ENCODE measurements around the gene METTL8.
"Not testable (repeated sequence)": the region's sequence is repeated elsewhere in the genome, so short reads cannot be mapped to it uniquely, and the experiment has no call there.

Gene METTL8

DNA sequence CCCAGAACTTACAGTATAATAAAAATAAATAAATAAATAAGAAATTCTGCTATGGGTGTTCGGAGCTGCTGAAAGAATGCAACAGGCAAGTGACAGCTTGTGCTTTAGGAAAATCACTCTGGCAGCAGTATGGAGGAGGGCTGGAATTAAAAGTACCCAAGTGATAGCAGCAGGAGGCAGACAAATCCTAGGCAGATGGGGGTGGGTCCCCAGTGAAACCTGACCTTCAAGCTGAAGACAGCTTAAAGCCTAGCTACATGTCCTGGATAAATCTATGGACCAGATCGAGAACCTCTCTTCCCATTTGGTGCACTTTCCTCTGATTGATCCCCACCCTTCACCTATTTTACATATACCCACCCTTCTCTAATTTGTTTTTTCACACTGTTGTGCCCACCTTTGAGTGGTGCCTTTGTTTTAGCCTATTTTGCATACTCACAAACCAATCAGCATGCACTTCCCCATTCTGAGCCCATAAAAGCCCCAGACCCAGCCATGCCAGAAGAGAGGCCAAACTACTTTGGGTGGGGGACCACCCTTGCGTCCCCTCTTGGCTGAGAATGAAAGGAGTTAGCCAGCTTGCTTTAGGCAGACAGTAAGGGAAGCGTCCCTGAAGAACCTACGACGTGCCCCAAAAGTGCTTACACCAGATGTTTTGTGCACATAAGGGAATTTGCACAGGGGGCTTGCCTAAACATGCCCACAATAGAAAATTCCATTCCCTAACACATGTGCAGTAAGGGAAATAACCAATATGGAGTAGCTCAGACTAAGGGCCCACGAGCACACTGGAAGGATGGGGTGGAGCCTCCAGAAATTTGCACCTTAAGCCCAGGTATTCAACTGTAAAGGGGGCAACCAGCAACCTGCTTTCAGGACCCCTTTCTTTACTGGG, 3.0 kb downstream of the METTL8 start:
- no peak overlapping the region for H3K4me3 ChIP-seq (ENCODE audit: low read length)
- DNase-seq (ENCODE audit: low read depth), result no peak
- TF ChIP-seq, protein P1, sequence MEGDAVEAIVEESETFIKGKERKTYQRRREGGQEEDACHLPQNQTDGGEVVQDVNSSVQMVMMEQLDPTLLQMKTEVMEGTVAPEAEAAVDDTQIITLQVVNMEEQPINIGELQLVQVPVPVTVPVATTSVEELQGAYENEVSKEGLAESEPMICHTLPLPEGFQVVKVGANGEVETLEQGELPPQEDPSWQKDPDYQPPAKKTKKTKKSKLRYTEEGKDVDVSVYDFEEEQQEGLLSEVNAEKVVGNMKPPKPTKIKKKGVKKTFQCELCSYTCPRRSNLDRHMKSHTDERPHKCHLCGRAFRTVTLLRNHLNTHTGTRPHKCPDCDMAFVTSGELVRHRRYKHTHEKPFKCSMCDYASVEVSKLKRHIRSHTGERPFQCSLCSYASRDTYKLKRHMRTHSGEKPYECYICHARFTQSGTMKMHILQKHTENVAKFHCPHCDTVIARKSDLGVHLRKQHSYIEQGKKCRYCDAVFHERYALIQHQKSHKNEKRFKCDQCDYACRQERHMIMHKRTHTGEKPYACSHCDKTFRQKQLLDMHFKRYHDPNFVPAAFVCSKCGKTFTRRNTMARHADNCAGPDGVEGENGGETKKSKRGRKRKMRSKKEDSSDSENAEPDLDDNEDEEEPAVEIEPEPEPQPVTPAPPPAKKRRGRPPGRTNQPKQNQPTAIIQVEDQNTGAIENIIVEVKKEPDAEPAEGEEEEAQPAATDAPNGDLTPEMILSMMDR (conservative IDR thresholded peaks at IDR 0.05; ENCODE audit: low read length), result no peak

DNA sequence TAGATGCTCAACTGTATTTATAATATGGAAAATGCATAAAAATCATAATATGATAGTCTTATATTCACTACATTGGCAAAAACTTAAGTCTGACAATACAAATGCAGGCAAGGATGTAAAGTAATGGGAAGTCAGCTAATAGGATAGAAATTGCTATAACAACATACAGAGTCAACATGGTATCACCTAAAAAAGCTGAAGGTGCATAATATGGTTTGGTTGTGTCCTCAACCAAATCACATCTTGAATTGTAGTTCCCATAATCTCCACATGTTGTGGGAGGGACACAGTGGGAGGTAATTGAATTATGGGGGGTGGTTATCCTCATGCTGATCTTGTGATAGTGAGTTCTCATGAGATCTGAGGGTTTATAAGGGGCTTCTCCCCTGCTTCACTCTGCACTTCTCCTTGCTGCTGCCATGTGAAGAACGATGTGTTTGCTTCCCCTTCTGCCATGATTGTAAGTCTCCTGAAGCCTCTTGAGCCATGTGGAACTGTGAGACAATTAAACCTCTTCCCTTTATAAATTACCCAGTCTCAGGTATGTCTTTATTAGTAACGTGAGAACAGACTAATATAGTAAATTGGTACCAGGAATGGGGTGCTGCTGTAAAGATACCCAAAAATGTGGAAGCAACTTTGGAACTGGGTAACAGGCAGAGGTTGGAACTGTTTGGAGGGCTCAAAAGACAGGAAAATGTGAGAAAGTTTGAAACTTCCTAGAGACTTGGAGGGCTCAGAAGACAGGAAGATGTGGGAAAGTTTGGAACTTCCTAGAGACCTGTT, 10.9 kb downstream of the METTL8 start:
- not testable (repeated sequence) for DNase-seq (ENCODE audit: low read depth); H3K4me3 ChIP-seq (ENCODE audit: low read length)

DNA sequence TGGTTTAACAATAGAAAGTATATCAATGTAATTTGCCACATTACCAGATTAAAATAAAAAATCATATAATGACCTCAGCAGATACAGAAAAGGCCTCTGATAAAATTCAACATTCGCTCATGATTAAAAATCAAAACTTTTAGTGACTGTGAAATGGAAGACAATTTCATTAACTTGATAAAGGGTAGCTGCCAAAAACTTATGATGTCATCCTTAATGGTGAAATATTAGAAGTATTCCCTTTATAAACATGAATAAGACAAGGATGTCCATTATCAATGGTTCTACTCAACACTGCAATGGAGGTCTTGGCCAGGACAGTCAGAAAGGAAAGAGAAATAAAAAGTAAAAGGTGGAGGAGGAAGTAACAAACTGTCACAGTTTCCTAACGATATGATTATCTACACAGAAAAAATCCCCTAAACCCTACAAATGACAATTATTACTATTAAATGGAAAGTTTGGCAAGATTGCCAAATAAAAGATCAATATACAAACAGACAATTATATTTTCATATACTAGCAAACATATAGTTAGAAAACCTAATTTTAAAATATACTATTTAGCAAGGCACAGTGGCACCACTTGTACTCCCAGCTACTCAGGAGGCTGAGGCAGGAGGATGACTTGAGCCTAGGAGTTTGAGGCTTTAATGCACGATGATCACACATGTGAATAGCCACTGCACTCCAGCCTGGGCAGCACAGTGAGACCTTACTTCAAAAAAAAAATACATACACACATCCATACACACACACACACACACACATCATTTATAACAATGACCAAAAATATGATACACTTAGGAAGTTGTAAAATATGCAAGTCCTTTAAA, 12.8 kb downstream of the METTL8 start:
- TF ChIP-seq, protein P1 (conservative IDR thresholded peaks at IDR 0.05; ENCODE audit: low read length), result no peak
- DNase-seq (ENCODE audit: low read depth), result no peak
- H3K4me3 ChIP-seq (ENCODE audit: low read length), result no peak overlapping the region

DNA sequence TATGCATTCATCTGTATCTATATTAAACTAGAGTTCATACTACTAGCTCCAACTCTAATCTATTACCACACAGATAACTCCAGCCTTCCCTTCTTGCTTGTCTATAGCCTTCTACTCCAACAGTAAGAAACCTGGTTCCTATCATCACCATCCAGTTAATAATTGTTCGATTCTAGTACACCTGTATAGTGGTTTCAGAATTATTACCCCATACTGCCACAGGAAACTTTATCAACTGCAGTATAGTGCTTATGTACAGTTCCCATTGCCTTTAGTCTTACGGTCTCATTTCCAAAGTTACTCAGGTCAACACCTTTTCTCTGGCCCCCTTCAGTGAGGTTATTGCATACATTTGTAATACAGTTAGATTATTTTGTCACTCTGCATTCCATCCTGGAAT, 14.5 kb downstream of the METTL8 start:
- H3K4me3 ChIP-seq (ENCODE audit: low read length), result no peak overlapping the region
- TF ChIP-seq, protein P1 (conservative IDR thresholded peaks at IDR 0.05; ENCODE audit: low read length), result no peak
- DNase-seq (ENCODE audit: low read depth), result no peak

DNA sequence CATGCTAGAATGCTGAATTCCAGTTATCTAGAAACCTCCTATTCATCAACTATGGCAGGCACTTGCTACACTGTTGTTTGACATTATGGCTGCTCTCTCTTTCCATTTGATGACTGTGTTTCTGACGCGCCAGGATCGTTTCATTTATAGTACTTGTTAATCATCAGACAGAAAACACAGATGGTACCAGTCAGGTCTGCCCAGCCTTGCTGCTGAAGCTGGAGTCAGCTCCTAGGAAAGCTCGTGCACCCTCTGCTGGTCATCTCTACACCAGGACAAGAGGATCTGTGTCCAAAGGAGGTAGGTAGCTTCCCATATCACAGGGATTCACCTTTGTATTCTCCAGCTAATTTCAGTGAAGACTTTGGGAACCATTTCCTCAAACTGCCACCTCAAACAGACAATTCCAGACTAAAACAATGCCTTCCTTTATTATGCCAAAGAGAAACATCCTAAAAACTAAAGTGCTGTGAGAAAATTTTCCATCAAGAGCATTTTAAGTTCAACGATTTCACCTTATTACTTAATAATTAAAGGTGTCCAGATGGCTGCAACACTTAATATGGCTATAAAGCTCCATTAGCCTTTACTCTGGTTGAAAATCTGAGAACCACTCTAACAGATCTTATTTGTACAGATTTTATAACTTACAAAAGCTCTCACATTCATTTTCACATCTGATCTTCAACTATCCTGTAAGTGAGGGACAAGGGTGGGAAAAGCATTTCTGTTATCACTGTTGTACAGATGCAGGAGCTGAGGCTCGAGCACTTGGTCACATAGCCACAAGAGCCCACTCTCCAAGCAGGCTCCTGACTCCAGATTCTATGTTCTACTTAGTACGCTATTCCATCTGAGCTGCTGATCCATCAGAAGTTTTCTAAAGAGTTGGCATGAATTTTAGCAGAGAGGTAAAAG, 17.5 kb downstream of the METTL8 start:
- TF ChIP-seq, protein P1 (conservative IDR thresholded peaks at IDR 0.05; ENCODE audit: low read length), result peak; percentile 99
- H3K4me3 ChIP-seq (ENCODE audit: low read length), result no peak overlapping the region; the same call in 1 of the 2 replicates

DNA sequence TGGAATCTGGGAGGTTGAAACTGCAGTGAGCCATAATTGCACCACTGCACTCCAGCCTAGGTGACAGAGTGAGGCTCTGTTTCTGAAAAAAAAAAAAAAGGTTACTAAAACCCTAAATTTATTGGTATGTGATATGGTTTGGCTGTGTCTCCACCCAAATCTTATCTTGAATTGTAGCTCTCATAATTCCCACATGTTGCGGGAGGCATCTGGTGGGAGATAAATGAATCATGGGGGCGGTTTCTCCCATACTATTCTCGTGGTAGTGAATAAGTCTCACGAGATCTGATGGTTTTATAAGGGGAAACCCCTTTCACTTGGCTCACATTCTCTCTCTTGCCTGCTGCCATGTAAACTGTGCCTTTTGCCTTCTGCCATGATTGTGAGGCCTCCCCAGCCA, 19.1 kb downstream of the METTL8 start:
- not testable (repeated sequence) for DNase-seq (ENCODE audit: low read depth); H3K4me3 ChIP-seq (ENCODE audit: low read length)

More for the DNA sequence above, 17.5 kb downstream of the METTL8 start:
- DNase-seq (ENCODE audit: low read depth), result peak; percentile 96

DNA sequence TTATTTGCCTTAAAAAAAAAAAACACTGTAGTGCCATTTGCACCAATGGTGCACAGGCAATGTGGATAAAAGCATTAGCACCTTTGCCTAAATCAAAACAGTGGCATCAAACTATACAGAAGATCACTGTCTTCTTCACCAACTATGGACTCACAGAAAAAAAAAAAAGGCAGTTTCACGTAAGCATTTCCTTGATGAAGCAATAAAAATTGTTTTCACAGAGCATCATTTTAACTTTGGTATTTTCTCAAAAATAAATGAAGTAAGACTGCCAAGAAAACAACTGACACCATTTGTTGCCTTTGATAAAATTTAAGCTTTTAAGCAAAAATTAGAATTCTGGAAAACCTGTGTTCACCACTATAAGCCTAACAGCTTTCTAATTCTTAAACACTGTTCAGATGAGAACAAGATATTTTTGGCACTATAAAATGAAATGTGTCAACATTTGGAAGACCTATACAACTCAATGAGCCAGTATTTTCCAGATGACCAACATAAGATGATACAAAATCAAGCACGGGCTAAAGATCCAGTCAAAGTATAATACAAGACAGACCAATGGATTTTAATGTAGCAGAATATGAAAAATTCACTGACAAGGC, 21.1 kb downstream of the METTL8 start:
- no peak overlapping the region for H3K4me3 ChIP-seq (ENCODE audit: low read length)
- peak; percentile 45 for DNase-seq (ENCODE audit: low read depth)
- TF ChIP-seq, protein P1 (conservative IDR thresholded peaks at IDR 0.05; ENCODE audit: low read length), result no peak

Data from AG10803 (cell line).